Upper lobe of left lung (tissue), 4 donors: Measurements from ENCODE around the gene KDF1.

Experiments used
- EP300 ChIP-seq, 4 donors: sonication (generic); formaldehyde crosslinking; IDR thresholded peaks; one replicate each; pipeline ENCODE4 v1.5.1; 2017; ENCODE audit warnings: antibody characterized with exemption in 4 of 4, control low read depth in 2 of 4
- POLR2A ChIP-seq, 4 donors: fragments of 450-650 bp; IDR thresholded peaks; one replicate each; pipeline ENCODE4 v1.5.1; 2016 to 2017; ENCODE audit warnings: antibody characterized with exemption in 4 of 4, mild to moderate bottlenecking in 2 of 4
- TF ChIP-seq, protein P1 (sequence below), 6 experiments: fragments of 450-650 bp in 4 of 6; fragments of 200-600 bp in 2 of 6; sonication (generic) in 2 of 6; IDR thresholded peaks; one replicate each; pipeline ENCODE4 v1.5.1; 2016 to 2019; ENCODE audit warnings: antibody characterized with exemption in 6 of 6

DNA sequence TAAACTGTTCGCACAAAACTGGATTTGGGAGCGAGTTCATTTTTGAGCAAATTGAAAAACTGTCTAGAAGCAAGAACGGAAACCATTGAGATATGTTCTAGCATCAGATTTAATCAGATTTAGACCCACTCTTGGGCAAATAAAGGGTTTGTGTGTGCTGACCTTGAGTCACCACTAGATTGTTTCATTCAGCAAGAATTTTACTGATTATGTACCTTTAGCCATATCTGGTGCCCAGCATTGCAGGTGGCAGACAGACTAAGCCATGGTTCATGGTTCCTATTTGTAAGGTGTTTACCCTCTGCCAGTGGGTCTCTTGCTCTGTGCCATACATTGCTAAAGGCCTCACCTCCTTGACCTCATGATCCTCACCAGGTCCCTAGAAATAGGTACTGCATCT is 37.4 kb downstream of the KDF1 start:
- TF ChIP-seq, protein P1, sequence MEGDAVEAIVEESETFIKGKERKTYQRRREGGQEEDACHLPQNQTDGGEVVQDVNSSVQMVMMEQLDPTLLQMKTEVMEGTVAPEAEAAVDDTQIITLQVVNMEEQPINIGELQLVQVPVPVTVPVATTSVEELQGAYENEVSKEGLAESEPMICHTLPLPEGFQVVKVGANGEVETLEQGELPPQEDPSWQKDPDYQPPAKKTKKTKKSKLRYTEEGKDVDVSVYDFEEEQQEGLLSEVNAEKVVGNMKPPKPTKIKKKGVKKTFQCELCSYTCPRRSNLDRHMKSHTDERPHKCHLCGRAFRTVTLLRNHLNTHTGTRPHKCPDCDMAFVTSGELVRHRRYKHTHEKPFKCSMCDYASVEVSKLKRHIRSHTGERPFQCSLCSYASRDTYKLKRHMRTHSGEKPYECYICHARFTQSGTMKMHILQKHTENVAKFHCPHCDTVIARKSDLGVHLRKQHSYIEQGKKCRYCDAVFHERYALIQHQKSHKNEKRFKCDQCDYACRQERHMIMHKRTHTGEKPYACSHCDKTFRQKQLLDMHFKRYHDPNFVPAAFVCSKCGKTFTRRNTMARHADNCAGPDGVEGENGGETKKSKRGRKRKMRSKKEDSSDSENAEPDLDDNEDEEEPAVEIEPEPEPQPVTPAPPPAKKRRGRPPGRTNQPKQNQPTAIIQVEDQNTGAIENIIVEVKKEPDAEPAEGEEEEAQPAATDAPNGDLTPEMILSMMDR (IDR thresholded peaks at IDR 0.05) = no peak
- no peak for TF ChIP-seq POLR2A (IDR thresholded peaks at IDR 0.05)
- TF ChIP-seq EP300 (IDR thresholded peaks at IDR 0.05) = no peak
